Muscle layer of duodenum (tissue), 2 donors: ENCODE data around the gene MISP.

Experiments
- H3K27ac ChIP-seq: one replicate; pipeline ENCODE4 v1.7.0; 2013; ENCODE audit warnings: mild to moderate bottlenecking, low read length
- H3K27me3 ChIP-seq: one replicate; pipeline ENCODE4 v1.7.0; 2013; ENCODE audit warnings: low read depth, mild to moderate bottlenecking, control low read depth, low read length
- H3K36me3 ChIP-seq, 2 donors: one replicate each; pipeline ENCODE4 v1.7.0; 2013; ENCODE audit warnings: low read length in 2 of 2, control low read depth in 1 of 2, mild to moderate bottlenecking in 1 of 2; ENCODE audit not compliant: insufficient read depth in 2 of 2, control insufficient read depth in 1 of 2
- H3K4me1 ChIP-seq, 2 donors: one replicate each; pipeline ENCODE4 v1.7.0; 2013; ENCODE audit warnings: low read length in 2 of 2, mild to moderate bottlenecking in 2 of 2, control low read depth in 1 of 2, moderate library complexity in 1 of 2; ENCODE audit not compliant: insufficient read depth in 2 of 2, control insufficient read depth in 1 of 2
- H3K4me3 ChIP-seq, 2 donors: one replicate each; pipeline ENCODE4 v1.7.0; 2013; ENCODE audit warnings: low read length in 2 of 2, low read depth in 1 of 2, mild to moderate bottlenecking in 1 of 2
- H3K9me3 ChIP-seq, 2 donors: one replicate each; pipeline ENCODE4 v1.7.0; 2013; ENCODE audit warnings: low read length in 2 of 2, control low read depth in 1 of 2, mild to moderate bottlenecking in 1 of 2; ENCODE audit not compliant: control insufficient read depth in 1 of 2
- donor health status: healthy.

Gene MISP

DNA sequence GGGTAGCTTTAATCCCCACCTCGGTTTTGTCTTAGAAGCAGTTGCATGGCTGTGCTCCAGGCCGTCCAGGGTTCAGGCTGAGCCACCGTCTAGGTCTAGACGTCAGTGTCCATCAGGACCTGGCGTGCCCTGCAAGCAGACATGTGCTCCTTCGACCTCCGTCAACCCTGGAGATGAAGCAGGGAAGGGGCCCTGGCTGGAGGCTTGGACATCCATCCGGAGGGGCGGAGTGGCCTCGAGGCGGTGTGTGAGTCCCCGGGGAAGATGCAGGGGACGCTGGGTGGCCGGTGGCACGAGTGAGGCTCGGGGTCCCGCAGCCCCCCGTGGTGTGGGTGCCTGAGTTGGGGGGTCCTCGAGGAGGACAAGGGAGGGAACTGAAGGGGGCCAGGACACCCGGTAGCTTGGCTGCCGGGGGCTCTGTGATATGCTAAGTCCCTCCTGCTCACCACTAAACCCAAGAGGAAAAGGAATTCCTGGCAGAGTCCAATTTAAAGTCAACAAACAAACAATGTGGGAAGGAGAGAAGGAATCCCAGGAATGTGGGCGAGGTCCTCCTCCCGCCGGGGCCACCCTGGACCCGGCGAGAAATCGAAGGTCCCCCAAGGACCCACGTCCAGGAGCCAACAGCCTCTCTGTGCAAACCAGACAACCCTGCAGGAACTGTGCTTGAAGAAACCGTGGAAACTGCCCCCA is 31.4 kb downstream of the MISP start:
- H3K4me3 ChIP-seq: no peak overlapping the region

DNA sequence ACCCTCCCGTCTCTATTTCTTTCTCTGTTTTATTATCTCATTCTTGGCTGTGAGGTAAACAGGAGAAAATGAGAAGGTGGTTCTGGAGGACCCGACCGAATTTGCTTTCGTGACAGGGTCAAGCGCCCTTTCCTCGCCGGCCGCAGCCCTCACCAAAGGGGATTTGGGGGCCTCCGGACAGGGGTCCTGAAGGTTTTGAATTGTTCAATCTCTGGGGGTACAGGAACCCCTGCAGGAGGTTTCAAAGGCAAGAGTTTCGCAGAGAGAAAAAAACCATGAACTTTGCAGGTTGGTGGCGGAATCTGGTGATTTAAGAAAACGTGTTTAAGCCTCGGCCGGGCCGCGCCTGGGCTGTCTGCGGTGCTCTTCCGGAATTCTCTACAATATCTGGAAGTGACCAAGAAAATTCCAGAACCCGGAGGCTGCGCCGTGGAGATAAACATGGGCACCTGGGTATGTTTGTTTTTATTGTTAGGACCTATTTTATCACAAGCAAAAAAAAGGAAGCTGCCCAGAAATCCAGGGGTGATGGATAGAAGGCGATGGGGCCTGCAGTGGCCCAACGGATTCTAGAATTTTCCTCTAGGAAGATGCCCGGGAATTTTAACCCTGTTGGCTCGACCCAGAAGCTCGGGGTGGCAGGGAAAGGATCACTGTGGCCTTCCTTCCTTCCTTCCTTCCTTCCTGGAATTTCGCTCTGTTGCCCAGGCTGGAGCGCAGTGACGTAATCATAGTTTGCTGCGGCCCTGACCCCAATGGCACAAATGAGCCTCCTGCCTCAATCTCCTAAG is 32.2 kb downstream of the MISP start:
- Histone ChIP-seq H3K36me3 (no peaks in the 10 kb centered on the region), H3K27ac (no peak overlapping the region), H3K9me3 (no peaks in the 10 kb centered on the region), H3K4me1 (no peaks in the 10 kb centered on the region), H3K27me3 (no peaks in the 10 kb centered on the region), H3K4me3 (no peak overlapping the region)

More for the DNA sequence above, 31.4 kb downstream of the MISP start:
- no peak overlapping the region for H3K27ac ChIP-seq
- H3K4me1 ChIP-seq: no peaks in the 10 kb centered on the region
- no peaks in the 10 kb centered on the region for H3K9me3 ChIP-seq
- no peaks in the 10 kb centered on the region for H3K27me3 ChIP-seq
- H3K36me3 ChIP-seq: no peaks in the 10 kb centered on the region

DNA sequence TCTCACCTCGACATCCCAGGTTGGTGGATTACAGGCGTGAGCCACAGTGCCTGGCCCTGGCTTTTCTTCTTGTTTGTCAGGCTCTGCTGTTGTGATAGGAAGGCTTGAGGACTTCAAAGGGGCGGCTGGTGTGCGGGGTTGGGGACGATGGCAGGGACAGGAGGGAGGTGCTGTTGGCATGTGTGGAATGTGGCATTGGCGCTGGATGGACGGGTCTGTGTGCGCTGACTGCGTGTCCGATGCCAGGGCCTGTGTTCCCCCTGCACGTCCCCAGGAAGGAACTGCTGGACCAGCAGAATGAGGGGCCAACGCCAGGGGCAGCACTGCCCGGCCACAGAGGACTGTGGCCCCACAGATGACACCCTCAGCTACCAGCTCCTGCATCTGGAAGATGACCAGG is 33.6 kb downstream of the MISP start:
- peaks cover 0 to 10% of the 10 kb centered on the region in 2 donors for H3K4me1 ChIP-seq
- no peak overlapping the region for H3K27ac ChIP-seq
- H3K4me3 ChIP-seq: no peak overlapping the region
- H3K9me3 ChIP-seq: no peaks in the 10 kb centered on the region
- no peaks in the 10 kb centered on the region for H3K36me3 ChIP-seq
- no peaks in the 10 kb centered on the region for H3K27me3 ChIP-seq

DNA sequence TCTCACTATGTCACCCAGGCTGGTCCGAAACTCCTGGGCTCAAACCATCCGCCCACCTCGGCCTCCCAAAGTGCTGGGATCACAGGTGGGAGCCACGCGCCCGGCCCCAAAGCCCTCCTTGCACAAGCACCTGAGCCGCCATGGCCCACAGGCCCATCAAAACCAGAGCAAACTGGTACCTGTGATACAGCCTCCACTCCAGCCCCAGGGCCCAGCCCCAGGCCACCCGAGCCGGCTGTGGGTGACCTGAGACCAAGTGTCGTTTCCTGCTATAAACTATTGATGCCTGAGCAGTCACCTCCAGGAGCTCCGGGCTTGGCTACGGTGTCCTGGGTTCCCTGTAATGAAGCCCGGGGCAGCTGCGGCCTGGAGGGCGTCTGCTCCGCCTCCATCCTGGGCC is 36.6 kb downstream of the MISP start:
- Histone ChIP-seq H3K36me3 (no peaks in the 10 kb centered on the region), H3K27me3 (no peaks in the 10 kb centered on the region), H3K27ac (no peak overlapping the region), H3K4me1 (peaks cover 0 to 13% of the 10 kb centered on the region in 2 donors), H3K4me3 (no peak overlapping the region), H3K9me3 (no peaks in the 10 kb centered on the region)

DNA sequence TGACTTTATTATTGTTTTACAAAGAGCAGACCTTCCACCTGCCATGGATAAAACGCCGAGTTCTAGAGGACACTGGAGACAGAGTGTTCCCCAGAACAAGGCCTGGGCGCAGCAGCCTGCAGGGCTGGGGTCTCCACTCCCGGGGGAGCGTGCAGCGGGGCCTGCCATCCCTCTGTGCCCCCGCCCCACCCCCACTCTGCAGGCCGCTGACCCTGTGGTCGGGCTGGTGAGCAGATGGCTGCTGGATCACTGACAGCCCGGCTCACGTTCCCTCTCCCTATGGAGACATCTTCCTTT is 37.7 kb downstream of the MISP start:
- Histone ChIP-seq H3K9me3 (no peaks in the 10 kb centered on the region), H3K27ac (no peak overlapping the region)

DNA sequence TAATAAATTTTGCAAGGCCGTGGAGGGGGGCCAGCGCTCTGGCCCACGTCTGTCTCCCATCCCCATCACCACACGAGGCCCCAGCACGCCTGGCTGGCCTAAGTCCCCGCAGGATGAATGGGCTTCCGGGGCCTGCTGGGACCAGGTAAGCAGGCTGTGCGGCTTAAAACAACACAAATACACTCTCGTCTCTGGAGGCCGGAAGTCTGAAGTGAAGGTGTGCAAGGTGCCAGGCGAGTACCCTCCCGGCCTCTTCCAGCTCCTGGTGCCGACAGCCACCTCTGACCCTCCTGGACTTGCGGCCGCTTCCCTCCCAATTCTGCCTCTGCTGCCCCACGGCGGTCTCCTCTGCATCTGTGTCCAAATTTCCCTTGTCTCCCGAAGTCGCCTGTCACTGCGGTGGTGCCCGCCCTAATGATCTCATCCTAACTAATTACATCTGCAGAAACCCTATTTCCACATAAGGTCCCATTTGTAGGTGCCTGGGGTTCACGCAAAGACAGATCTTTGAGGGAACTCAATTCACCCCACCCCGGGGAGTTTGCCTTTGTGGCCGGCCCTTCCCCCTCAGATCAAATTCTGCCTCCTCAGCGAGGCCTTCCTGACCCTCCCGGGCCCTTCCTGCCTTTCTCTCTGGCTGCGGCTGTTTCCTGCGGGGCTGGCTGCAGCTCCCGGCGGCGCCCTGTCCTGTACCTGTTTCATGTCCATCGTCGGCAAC is 38.2 kb downstream of the MISP start:
- H3K36me3 ChIP-seq: no peaks in the 10 kb centered on the region
- peaks cover 0 to 13% of the 10 kb centered on the region in 2 donors for H3K4me1 ChIP-seq
- H3K9me3 ChIP-seq: no peaks in the 10 kb centered on the region
- no peak overlapping the region for H3K27ac ChIP-seq
- H3K27me3 ChIP-seq: no peaks in the 10 kb centered on the region
- H3K4me3 ChIP-seq: no peak overlapping the region

More for the DNA sequence above, 37.7 kb downstream of the MISP start:
- Histone ChIP-seq H3K36me3 (no peaks in the 10 kb centered on the region), H3K4me1 (peaks cover 0 to 13% of the 10 kb centered on the region in 2 donors), H3K4me3 (no peak overlapping the region), H3K27me3 (no peaks in the 10 kb centered on the region)

DNA sequence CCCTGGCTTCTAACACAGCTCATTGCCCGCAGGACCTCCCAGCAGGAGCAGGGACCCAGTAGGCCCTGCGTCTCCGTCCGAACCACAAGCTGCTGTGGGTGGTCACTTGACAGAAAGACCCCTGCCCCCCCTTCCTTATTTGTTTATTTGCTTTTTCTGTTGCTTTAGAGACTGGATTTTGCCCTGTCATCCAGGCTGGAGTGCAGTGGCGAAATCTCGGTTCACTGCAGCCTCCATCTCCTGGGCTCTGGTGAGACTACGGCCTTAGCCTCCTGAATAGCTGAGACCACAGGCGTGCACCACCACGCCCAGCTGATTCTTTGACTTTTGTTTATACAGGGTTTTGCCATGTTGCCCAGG is 38.8 kb downstream of the MISP start:
- H3K4me1 ChIP-seq: peaks cover 0 to 13% of the 10 kb centered on the region in 2 donors
- H3K27ac ChIP-seq: no peak overlapping the region
- H3K36me3 ChIP-seq: no peaks in the 10 kb centered on the region
- no peak overlapping the region for H3K4me3 ChIP-seq
- no peaks in the 10 kb centered on the region for H3K27me3 ChIP-seq
- no peaks in the 10 kb centered on the region for H3K9me3 ChIP-seq

DNA sequence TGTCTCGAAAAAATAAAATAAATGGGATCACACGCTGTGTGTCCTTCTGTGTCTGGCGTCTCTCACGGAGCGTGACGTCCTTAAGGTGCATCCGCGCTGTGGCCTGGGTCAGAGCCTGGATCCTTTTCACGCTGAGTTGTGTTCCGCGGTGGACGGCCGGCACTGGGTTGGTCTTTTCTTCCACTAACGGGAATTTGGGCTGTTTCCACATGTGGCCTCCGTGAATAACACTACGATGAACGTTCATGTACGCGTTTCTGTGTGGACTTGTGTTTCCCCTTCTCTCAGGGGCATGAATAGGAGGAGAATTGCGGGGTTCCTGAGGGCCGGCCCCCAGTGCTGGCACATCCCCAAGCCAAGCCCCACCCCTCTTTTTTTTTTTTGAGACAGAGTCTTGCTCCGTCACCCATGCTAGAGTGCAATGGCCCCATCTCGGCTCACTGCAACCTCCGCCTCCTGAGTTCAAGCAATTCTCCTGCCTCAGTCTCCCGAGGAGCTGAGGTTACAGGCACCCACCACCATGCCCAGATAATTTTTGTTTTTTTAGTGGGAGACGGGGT is 40.2 kb downstream of the MISP start:
- H3K27me3 ChIP-seq: no peaks in the 10 kb centered on the region
- no peak overlapping the region for H3K4me3 ChIP-seq
- H3K4me1 ChIP-seq: peaks cover 0 to 20% of the 10 kb centered on the region in 2 donors
- H3K9me3 ChIP-seq: no peaks in the 10 kb centered on the region
- no peaks in the 10 kb centered on the region for H3K36me3 ChIP-seq
- no peak overlapping the region for H3K27ac ChIP-seq

DNA sequence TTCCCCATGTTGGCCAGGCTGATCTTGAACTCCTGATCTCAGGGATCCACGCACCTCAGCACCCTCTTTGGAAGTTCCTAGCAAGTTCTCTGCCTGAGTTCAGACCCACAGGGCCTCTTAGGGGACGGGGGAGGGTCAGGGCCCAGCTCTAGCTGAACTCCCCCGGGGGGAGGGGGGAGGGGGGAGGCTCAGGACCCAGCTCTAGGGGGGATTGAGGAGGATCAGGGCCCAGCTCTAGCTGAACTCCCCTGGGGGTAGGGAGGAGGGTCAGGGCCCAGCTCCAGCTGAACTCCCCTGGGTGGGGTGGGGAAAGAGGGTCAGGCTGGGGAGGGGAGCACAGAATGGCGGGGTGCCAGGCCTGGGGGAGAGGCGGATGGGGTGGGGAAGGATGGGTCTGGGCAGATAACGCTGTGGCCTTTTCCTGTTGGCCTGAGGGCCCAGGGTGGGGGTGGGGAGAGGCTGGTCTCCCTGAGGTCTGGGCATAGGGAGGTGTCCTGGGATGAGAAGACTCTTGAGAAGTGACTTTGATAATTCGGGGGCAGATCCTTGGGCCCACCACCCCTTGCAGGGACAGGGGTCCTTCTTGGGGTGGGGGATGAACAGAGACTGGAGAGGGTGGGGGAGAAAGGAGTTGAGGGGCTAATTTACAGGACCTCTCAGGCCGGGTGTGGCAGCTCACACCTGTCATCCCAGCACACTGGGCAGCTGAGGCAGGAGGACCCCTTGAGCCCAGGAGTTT is 40.8 kb downstream of the MISP start:
- H3K4me1 ChIP-seq: peaks cover 0 to 22% of the 10 kb centered on the region in 2 donors
- no peaks in the 10 kb centered on the region for H3K27me3 ChIP-seq
- no peak overlapping the region for H3K27ac ChIP-seq
- H3K9me3 ChIP-seq: no peaks in the 10 kb centered on the region
- no peaks in the 10 kb centered on the region for H3K36me3 ChIP-seq
- H3K4me3 ChIP-seq: no peak overlapping the region

DNA sequence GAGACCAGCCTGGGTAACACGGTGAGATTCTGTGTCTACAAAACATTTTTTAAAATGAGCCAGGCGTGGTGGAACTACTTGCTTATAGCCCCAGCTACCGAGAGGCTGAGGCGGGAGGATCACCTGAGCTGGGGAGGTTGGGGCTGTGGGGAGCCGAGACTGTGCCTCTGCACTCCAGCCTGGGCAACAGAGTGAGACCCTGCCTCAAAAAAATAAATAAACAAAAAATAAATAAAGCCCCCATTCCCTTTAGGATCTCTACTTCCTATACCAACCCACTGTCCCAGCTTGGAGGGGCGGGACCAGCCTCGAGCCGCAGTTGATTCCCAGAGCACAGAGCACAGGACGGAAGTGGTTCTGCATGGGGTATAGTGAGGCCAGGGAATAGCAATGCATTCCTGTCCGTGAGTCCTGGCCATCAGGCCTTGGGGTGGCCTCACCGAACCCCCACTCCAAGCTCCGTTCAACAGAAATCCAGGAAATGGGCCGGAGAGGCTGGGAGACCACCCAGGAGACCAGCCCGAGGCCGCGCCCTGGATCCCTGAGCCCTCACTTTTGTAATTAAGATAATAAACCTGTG is 41.5 kb downstream of the MISP start:
- H3K27ac ChIP-seq: no peak overlapping the region
- peaks cover 0 to 22% of the 10 kb centered on the region in 2 donors for H3K4me1 ChIP-seq

More for the DNA sequence above, 41.5 kb downstream of the MISP start:
- Histone ChIP-seq H3K9me3 (no peaks in the 10 kb centered on the region), H3K36me3 (no peaks in the 10 kb centered on the region), H3K27me3 (no peaks in the 10 kb centered on the region), H3K4me3 (no peak overlapping the region)
